H9 (cell line): ENCODE measurements around the gene HHATL. TPM values are rescaled to one million over a fixed set of nuclear protein-coding genes. Genes with fewer than 3 reads are reported as not detected.

Experiments
- DNase-seq: peaks from one replicate; pipeline ENCODE4 v3.0.0-alpha.2; 2017
- H2AFZ ChIP-seq: one replicate; pipeline ENCODE4 v1.6.1; 2013; ENCODE audit warnings: mild to moderate bottlenecking, low read length, control low read depth, moderate library complexity
- H2AK5ac ChIP-seq: 2 replicates; pipeline ENCODE4 v1.6.1; 2013; ENCODE audit warnings: low read length, control low read depth, mixed read lengths; ENCODE audit not compliant: insufficient read length
- H2BK120ac ChIP-seq: one replicate; pipeline ENCODE4 v1.6.1; 2013; ENCODE audit warnings: low read depth, mild to moderate bottlenecking, low read length, control low read depth, inconsistent platforms; ENCODE audit not compliant: poor library complexity, severe bottlenecking
- H2BK12ac ChIP-seq: 2 replicates; pipeline ENCODE4 v1.6.1; 2013; ENCODE audit warnings: low read length, control low read depth, mixed read lengths, low read depth; ENCODE audit not compliant: insufficient read length
- H2BK15ac ChIP-seq: 2 replicates; pipeline ENCODE4 v1.6.1; 2013; ENCODE audit warnings: low read depth, low read length, control low read depth
- H2BK20ac ChIP-seq: one replicate; pipeline ENCODE4 v1.6.1; 2013; ENCODE audit warnings: low read depth, mild to moderate bottlenecking, low read length, control low read depth, inconsistent platforms; ENCODE audit not compliant: poor library complexity, severe bottlenecking
- H2BK5ac ChIP-seq: 2 replicates; pipeline ENCODE4 v1.6.1; 2013; ENCODE audit warnings: low read length, control low read depth, mixed read lengths; ENCODE audit not compliant: insufficient read length
- H3K14ac ChIP-seq: 2 replicates; pipeline ENCODE4 v1.6.1; 2013; ENCODE audit warnings: low read length, control low read depth; ENCODE audit not compliant: insufficient read depth
- H3K18ac ChIP-seq: 2 replicates; pipeline ENCODE4 v1.6.1; 2013; ENCODE audit warnings: low read depth, mild to moderate bottlenecking, mixed read lengths, low read length, control low read depth; ENCODE audit not compliant: insufficient read length
- H3K23ac ChIP-seq: 2 replicates; pipeline ENCODE4 v1.6.1; 2013; ENCODE audit warnings: low read length, control low read depth, mixed read lengths, low read depth; ENCODE audit not compliant: insufficient read length
- H3K23me2 ChIP-seq: 2 replicates; pipeline ENCODE4 v1.6.1; 2013; ENCODE audit warnings: low read depth, mild to moderate bottlenecking, mixed read lengths, low read length, control low read depth; ENCODE audit not compliant: insufficient read length, poor library complexity, severe bottlenecking
- H3K27ac ChIP-seq: 2 replicates; pipeline ENCODE4 v1.5.1; 2013; ENCODE audit warnings: low read length, control low read depth, mixed read lengths, low read depth; ENCODE audit not compliant: insufficient read length
- H3K27me3 ChIP-seq: 2 replicates; pipeline ENCODE4 v1.6.1; 2013; ENCODE audit warnings: low read length, control low read depth, inconsistent platforms; ENCODE audit not compliant: insufficient read depth
- H3K4ac ChIP-seq: 2 replicates; pipeline ENCODE4 v1.6.1; 2013; ENCODE audit warnings: low read depth, mild to moderate bottlenecking, control low read depth, inconsistent platforms, low read length, moderate library complexity
- H3K4me1 ChIP-seq: 2 replicates; pipeline ENCODE4 v1.6.1; 2013; ENCODE audit warnings: low read length, control low read depth, inconsistent platforms; ENCODE audit not compliant: insufficient read depth
- H3K4me2 ChIP-seq: 2 replicates; pipeline ENCODE4 v1.6.1; 2013; ENCODE audit warnings: low read length, control low read depth, mixed read lengths; ENCODE audit not compliant: insufficient read length, insufficient read depth
- H3K56ac ChIP-seq: 2 replicates; pipeline ENCODE4 v1.6.1; 2013; ENCODE audit warnings: low read depth, mild to moderate bottlenecking, mixed read lengths, low read length, control low read depth; ENCODE audit not compliant: insufficient read length
- H3K79me1 ChIP-seq: 2 replicates; pipeline ENCODE4 v1.6.1; 2013; ENCODE audit warnings: low read depth, mild to moderate bottlenecking, moderate library complexity, low read length, control low read depth, inconsistent platforms; ENCODE audit not compliant: insufficient read depth, poor library complexity, severe bottlenecking
- H3K79me2 ChIP-seq: 2 replicates; pipeline ENCODE4 v1.6.1; 2013; ENCODE audit warnings: low read length, control low read depth, inconsistent platforms; ENCODE audit not compliant: insufficient read depth
- H3K9ac ChIP-seq: 2 replicates; pipeline ENCODE4 v1.6.1; 2013; ENCODE audit warnings: low read length, control low read depth, mixed read lengths; ENCODE audit not compliant: insufficient read length; ENCODE audit errors: extremely low read depth
- H3K9me3 ChIP-seq: one replicate; pipeline ENCODE4 v1.6.1; 2013; ENCODE audit warnings: low read depth, low read length, inconsistent platforms; ENCODE audit not compliant: control insufficient read depth
- H3T11ph ChIP-seq: one replicate; pipeline ENCODE4 v1.6.1; 2013; ENCODE audit warnings: mild to moderate bottlenecking, low read length, control low read depth, inconsistent platforms
- H4K20me1 ChIP-seq: one replicate; pipeline ENCODE4 v1.6.1; 2013; ENCODE audit not compliant: control insufficient read depth, insufficient read length, insufficient read depth
- H4K5ac ChIP-seq: 2 replicates; pipeline ENCODE4 v1.6.1; 2013; ENCODE audit warnings: low read depth, mild to moderate bottlenecking, mixed read lengths, low read length, control low read depth; ENCODE audit not compliant: insufficient read length
- H4K8ac ChIP-seq: replicated peaks from 2 replicates; pipeline ENCODE4 v1.6.1; 2013; ENCODE audit warnings: low read length, control low read depth, mixed read lengths, low read depth; ENCODE audit not compliant: insufficient read length
- H4K91ac ChIP-seq: 2 replicates; pipeline ENCODE4 v1.6.1; 2013; ENCODE audit warnings: low read depth, mild to moderate bottlenecking, moderate library complexity, mixed read lengths, low read length, control low read depth; ENCODE audit not compliant: insufficient read length
- H3K27ac Mint-ChIP-seq, 3 experiments: 2 replicates in 2 of 3; 3 replicates in 1 of 3; pipeline ENCODE4 v1.8.0; 2020 to 2021; ENCODE audit warnings: mixed read lengths in 3 of 3, mild to moderate bottlenecking in 1 of 3, moderate library complexity in 1 of 3
- H3K27me3 Mint-ChIP-seq: 2 replicates; pipeline ENCODE4 v1.8.0; 2021; ENCODE audit warnings: low read depth, mild to moderate bottlenecking, moderate library complexity, mixed read lengths
- H3K36me3 Mint-ChIP-seq, 3 experiments: 2 replicates in 2 of 3; 3 replicates in 1 of 3; pipeline ENCODE4 v1.8.0; 2020 to 2021; ENCODE audit warnings: low read depth in 3 of 3, mixed read lengths in 3 of 3; ENCODE audit not compliant: insufficient read depth in 1 of 3
- H3K4me1 Mint-ChIP-seq, 2 experiments: 2 replicates each; pipeline ENCODE4 v1.8.0; 2020; ENCODE audit warnings: mixed read lengths in 2 of 2
- H3K4me3 Mint-ChIP-seq, 2 experiments: 2 replicates in 1 of 2; 3 replicates in 1 of 2; pipeline ENCODE4 v1.8.0; 2020 to 2021; ENCODE audit warnings: mild to moderate bottlenecking in 2 of 2, mixed read lengths in 2 of 2, moderate library complexity in 1 of 2
- H3K9me3 Mint-ChIP-seq, 2 experiments: 2 replicates in 1 of 2; 3 replicates in 1 of 2; pipeline ENCODE4 v1.8.0; 2020; ENCODE audit warnings: mild to moderate bottlenecking in 2 of 2, mixed read lengths in 2 of 2, moderate library complexity in 1 of 2
- WGBS: extraction: QIAGEN DNeasy Blood & Tissue Kit; methylation state at CpG from one replicate; pipeline ENCODE4 v1.1.7; 2013; ENCODE audit warnings: missing lambda C conversion rate, low lambda C conversion rate, mixed read lengths; ENCODE audit not compliant: insufficient read length; ENCODE audit errors: extremely low coverage; 5-methylcytosine and 5-hydroxymethylcytosine counted together
- total RNA-seq: library from RNA; stranded (reverse); gene quantifications from 2 replicates; pipeline ENCODE4 v1.2.1, GENCODE V29; 2021
- TF ChIP-seq, protein P1 (sequence below): fragments of 200-600 bp; sonication (generic); conservative IDR thresholded peaks from 3 replicates; pipeline ENCODE4 v1.8.0; 2021; ENCODE audit warnings: antibody characterized with exemption, mild to moderate bottlenecking

The HHATL gene
- total RNA-seq, 1 experiment from 2014 or later: 0.46 TPM

DNA sequence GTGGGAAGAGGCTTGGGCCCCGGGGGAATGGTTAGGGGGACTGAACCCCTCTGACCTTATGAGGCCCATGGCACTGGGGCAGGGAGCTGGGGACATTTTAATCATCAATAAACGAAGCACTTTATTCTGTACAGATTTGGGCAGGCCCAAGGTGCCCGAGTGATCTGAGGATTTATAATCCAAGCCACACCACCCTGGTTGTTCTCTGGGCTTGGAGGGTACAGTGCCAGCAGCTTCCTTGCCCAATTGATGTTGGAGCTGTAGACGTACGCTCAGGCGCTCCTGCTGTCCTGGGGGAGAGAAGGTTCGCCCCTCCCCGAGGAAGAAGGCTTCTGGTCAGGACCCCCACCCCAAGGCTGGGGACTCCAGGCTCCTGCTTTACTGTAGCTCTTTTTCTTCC lies 36.6 kb downstream of the HHATL start:
- Histone ChIP-seq H3T11ph (no peak overlapping the region), H2AFZ (no peak overlapping the region), H2BK15ac (no peak overlapping the region), H3K27ac (no peak overlapping the region), H4K5ac (no peak overlapping the region), H2BK12ac (no peak overlapping the region), H4K20me1 (no peaks in the 10 kb centered on the region), H2BK120ac (no peak overlapping the region), H3K79me2 (no peaks in the 10 kb centered on the region), H3K9ac (no peak overlapping the region), H3K18ac (no peak overlapping the region), H3K56ac (no peak overlapping the region), H4K8ac (no peak overlapping the region), H3K4me2 (no peak overlapping the region), H3K79me1 (no peaks in the 10 kb centered on the region), H3K4me1 (no peaks in the 10 kb centered on the region), H2BK20ac (no peak overlapping the region), H3K23ac (no peak overlapping the region), H2AK5ac (no peak overlapping the region), H4K91ac (no peak overlapping the region), H3K27me3 (no peaks in the 10 kb centered on the region), H3K9me3 (no peaks in the 10 kb centered on the region), H3K14ac (no peak overlapping the region), H3K4ac (no peak overlapping the region), H2BK5ac (no peak overlapping the region), H3K23me2 (no peaks in the 10 kb centered on the region)
- peaks cover 8 to 10% of the 10 kb centered on the region in 2 experiments for H3K4me1 Mint-ChIP-seq
- peaks cover under 1 to 4% of the 10 kb centered on the region in 2 experiments; a peak in 2 of 5 replicates for H3K9me3 Mint-ChIP-seq
- H3K36me3 Mint-ChIP-seq: peaks cover 0 to 3% (median 0%) of the 10 kb centered on the region in 3 experiments; a peak in 3 of 7 replicates
- H3K27ac Mint-ChIP-seq: no peak overlapping the region; a peak in 1 of 7 replicates
- H3K27me3 Mint-ChIP-seq: peaks cover 9% of the 10 kb centered on the region
- TF ChIP-seq, protein P1, sequence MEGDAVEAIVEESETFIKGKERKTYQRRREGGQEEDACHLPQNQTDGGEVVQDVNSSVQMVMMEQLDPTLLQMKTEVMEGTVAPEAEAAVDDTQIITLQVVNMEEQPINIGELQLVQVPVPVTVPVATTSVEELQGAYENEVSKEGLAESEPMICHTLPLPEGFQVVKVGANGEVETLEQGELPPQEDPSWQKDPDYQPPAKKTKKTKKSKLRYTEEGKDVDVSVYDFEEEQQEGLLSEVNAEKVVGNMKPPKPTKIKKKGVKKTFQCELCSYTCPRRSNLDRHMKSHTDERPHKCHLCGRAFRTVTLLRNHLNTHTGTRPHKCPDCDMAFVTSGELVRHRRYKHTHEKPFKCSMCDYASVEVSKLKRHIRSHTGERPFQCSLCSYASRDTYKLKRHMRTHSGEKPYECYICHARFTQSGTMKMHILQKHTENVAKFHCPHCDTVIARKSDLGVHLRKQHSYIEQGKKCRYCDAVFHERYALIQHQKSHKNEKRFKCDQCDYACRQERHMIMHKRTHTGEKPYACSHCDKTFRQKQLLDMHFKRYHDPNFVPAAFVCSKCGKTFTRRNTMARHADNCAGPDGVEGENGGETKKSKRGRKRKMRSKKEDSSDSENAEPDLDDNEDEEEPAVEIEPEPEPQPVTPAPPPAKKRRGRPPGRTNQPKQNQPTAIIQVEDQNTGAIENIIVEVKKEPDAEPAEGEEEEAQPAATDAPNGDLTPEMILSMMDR: no peak
- no peak overlapping the region for H3K4me3 Mint-ChIP-seq
- WGBS: no CpG with 5 or more reads among the region's 8 CpGs
- no peak for DNase-seq
